Natural killer cell (primary cell): ENCODE measurements around the gene AHDC1. TPM values are rescaled to one million over a fixed set of nuclear protein-coding genes. Genes with fewer than 3 reads are reported as not detected.

ENCODE experiments used
- ATAC-seq, 3 donors: fragments of 150-1000 bp in 2 of 3; fragments of 200-7000 bp in 1 of 3; cut with Tn5 transposase; 1 replicate in 1 of 3; 2 replicates in 2 of 3; pipeline ENCODE4 v1.10.0; 2021; ENCODE audit warnings: mild to moderate bottlenecking in 2 of 3, moderate library complexity in 2 of 3
- DNase-seq, 2 donors: peaks; one replicate each; pipeline versions ENCODE4 v3.0.0 to v3.0.0-alpha.2; 2013 to 2021; ENCODE audit warnings: mixed read lengths in 1 of 2
- H3K27ac ChIP-seq: one replicate; pipeline ENCODE4 v1.5.1; 2013; ENCODE audit warnings: mild to moderate bottlenecking, low read length
- H3K27me3 ChIP-seq: one replicate; pipeline ENCODE4 v1.6.1; 2013; ENCODE audit warnings: low read length; ENCODE audit not compliant: control insufficient read depth, insufficient read depth
- H3K36me3 ChIP-seq: one replicate; pipeline ENCODE4 v1.6.1; 2013; ENCODE audit warnings: low read length; ENCODE audit not compliant: control insufficient read depth, insufficient read depth
- H3K4me1 ChIP-seq: one replicate; pipeline ENCODE4 v1.6.1; 2013; ENCODE audit warnings: low read length; ENCODE audit not compliant: control insufficient read depth, insufficient read depth
- H3K4me3 ChIP-seq: one replicate; pipeline ENCODE4 v1.5.1; 2013; ENCODE audit warnings: low read length
- H3K9me3 ChIP-seq: one replicate; pipeline ENCODE4 v1.6.1; 2013; ENCODE audit warnings: low read length; ENCODE audit not compliant: control insufficient read depth, insufficient read depth
- H3K27ac Mint-ChIP-seq, 2 donors: one replicate each; pipeline ENCODE4 v1.8.0; 2022; ENCODE audit warnings: mild to moderate bottlenecking in 2 of 2, mixed read lengths in 2 of 2, moderate library complexity in 1 of 2
- H3K27me3 Mint-ChIP-seq, 2 donors: one replicate each; pipeline ENCODE4 v1.8.0; 2022; ENCODE audit warnings: low read depth in 2 of 2, mixed read lengths in 2 of 2
- H3K36me3 Mint-ChIP-seq: one replicate; pipeline ENCODE4 v1.8.0; 2022; ENCODE audit warnings: mixed read lengths
- H3K4me1 Mint-ChIP-seq, 2 donors: one replicate each; pipeline ENCODE4 v1.8.0; 2022; ENCODE audit warnings: mixed read lengths in 2 of 2
- H3K4me3 Mint-ChIP-seq: one replicate; pipeline ENCODE4 v1.8.0; 2022; ENCODE audit warnings: mild to moderate bottlenecking, moderate library complexity, mixed read lengths
- H3K9me3 Mint-ChIP-seq, 2 donors: one replicate each; pipeline ENCODE4 v1.8.0; 2022; ENCODE audit warnings: mixed read lengths in 2 of 2
- CTCF ChIP-seq: fragments of 200-600 bp; IDR thresholded peaks from one replicate; pipeline ENCODE4 v1.8.0; 2022; ENCODE audit warnings: antibody characterized with exemption
- WGBS: methylation state at CpG from one replicate; pipeline ENCODE4 v1.1.7; 2013; ENCODE audit warnings: missing lambda C conversion rate; ENCODE audit not compliant: insufficient coverage; 5-methylcytosine and 5-hydroxymethylcytosine counted together
- intact Hi-C: fragments of 100-400 bp; cut with micrococcal nuclease; formaldehyde crosslinking; loops from one replicate; pipeline ENCODE4 v1.14.2; 2022
- total RNA-seq, 4 donors: library from RNA; stranded (reverse); fragments of 120-200 nt in 1 of 4; gene quantifications; one replicate each; pipeline versions ENCODE4 v1.2.3 to v1.2.4, GENCODE V29; 2013 to 2022

The AHDC1 gene
- total RNA-seq, 3 donors from 2014 or later (not counting 1 experiment from before 2014, with no cell fraction given), result 39.6 to 67.0 (median 47.0) TPM

DNA sequence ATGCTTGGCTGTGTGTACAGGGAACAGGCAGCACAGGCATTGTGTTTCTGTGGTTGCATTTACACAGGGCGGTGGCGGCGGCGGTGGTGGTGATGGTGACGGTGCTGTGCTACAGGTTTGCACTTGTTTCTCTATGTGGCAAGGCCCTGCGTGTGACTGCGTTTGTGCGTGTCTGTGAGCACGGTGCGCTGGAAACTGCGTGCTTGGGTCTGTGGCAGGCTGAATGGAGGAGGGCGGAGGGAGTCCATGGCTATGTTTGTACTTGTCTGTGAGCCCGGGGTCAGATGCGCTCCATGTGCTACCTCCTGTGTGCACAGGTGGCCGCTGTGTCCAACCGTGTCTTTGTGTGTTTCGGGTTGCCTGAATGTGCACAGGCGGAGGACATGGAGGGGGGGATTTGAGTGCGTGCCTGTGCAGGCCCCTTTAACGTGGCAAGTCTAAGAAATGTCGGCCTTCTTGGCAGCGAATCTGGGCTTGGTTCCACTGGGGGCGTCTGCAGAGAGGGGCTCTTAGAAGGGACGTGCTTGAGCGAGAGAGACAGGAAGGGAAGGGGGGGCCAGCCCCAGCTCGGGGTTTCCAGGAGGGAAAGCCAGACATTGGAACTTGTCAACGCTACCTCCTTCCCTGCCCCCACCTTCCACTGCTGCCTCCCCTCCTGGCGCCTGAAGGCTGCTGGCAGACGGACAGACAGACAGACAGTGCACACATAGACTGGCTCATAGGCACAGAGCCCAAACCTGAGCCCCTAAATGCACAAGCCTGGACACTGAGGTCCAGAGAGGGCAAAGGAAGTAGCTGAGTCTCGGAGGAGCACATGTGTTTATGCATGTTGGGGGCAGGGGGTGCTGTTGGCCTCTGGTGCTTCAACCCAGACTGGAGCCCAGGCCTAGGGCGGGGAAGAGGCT lies 81.3 kb downstream of the AHDC1 start:
- no peaks in the 10 kb centered on the region for H3K36me3 ChIP-seq
- H3K36me3 Mint-ChIP-seq, result no peaks in the 10 kb centered on the region
- TF ChIP-seq CTCF, result no peak
- H3K27ac Mint-ChIP-seq, result peak overlapping the region in 1 of 2 donors; percentile 65
- DNase-seq (peak; percentile 34 to 83), ATAC-seq (peak; percentile 6 to 61 (median 44))
- H3K4me1 Mint-ChIP-seq, result peaks cover 30 to 38% of the 10 kb centered on the region in 2 donors
- H3K27ac ChIP-seq, result no peak overlapping the region
- intact Hi-C loops, result no loop called here
- H3K27me3 ChIP-seq, result no peaks in the 10 kb centered on the region
- H3K9me3 ChIP-seq, result no peaks in the 10 kb centered on the region
- peaks cover 8 to 12% of the 10 kb centered on the region in 2 donors for H3K27me3 Mint-ChIP-seq
- H3K9me3 Mint-ChIP-seq, result no peaks in the 10 kb centered on the region
- peaks cover 52% of the 10 kb centered on the region for H3K4me1 ChIP-seq
- WGBS, result 57% methylated on average over 31 of the region's 31 CpGs
- peak overlapping the region; percentile 58 for H3K4me3 Mint-ChIP-seq
- H3K4me3 ChIP-seq, result no peak overlapping the region

DNA sequence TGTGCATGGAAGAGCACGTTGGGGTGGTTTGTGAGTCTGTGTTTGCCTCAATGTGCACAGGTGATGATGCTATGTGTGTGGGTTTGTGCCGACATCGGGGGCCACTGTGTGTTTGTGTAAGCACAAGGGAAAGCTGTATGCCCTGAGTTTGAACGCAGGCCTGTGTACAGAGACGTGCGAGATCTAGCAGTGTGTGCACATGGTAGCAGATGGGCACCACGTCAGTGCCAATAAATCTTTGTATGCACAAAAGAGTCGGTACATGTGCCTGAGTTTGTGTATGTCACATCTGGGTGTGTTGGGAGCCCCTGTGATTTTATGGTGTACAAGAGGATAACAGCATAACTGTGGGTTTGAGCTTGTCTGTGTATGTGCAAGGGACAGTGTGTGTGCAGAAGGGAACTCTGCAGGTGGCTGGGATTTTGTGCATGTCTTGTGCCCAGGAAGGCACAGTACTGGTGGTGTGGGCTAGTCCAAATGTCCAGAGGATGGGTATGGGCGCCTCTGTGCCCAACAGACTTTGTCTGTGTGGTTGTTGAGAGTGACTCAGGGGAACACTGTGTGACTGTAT lies 82.0 kb downstream of the AHDC1 start:
- TF ChIP-seq CTCF, result no peak
- peak in 2 of 3 donors; percentile 6 to 9 for ATAC-seq
- Mint-ChIP-seq H3K4me1 (peaks cover 30 to 38% of the 10 kb centered on the region in 2 donors), H3K27ac (peak overlapping the region in 1 of 2 donors; percentile 65), H3K9me3 (no peaks in the 10 kb centered on the region), H3K36me3 (no peaks in the 10 kb centered on the region), H3K4me3 (peak overlapping the region; percentile 58), H3K27me3 (peaks cover 8 to 12% of the 10 kb centered on the region in 2 donors)
- 58% methylated on average over 9 of the region's 9 CpGs for WGBS
- Histone ChIP-seq H3K4me3 (no peak overlapping the region), H3K9me3 (no peaks in the 10 kb centered on the region), H3K4me1 (peaks cover 44% of the 10 kb centered on the region), H3K27me3 (no peaks in the 10 kb centered on the region), H3K36me3 (no peaks in the 10 kb centered on the region), H3K27ac (no peak overlapping the region)
- intact Hi-C loops, result no loop called here
- DNase-seq, result peak in 1 of 2 donors; percentile 51

DNA sequence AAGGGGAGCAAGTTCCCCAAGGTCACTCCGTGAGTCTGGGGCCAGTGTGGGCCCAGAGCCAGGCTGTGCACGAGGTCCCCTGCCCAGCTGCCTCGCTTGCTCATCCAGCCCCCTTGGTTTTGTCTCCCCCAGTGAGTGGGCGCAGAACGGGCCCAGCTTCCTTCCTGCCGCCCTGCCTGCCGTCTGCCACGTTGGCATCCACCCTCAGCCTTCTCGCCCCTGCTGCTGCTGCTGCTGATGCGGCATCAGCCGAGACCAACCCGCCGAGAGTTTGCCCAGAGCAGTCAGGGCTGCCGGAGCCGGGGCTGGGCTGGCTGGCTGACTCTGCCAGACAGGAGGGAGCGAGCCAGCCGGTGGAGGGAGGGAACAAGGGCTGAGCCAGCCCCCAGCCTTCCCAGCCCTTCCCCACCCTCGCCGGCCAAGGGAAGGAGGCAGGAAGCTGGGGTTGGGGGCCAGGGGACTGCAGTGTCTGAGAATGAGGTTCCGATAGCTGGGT lies 82.6 kb downstream of the AHDC1 start:
- Histone ChIP-seq H3K4me3 (no peak overlapping the region), H3K36me3 (no peaks in the 10 kb centered on the region), H3K4me1 (peaks cover 39% of the 10 kb centered on the region), H3K27me3 (no peaks in the 10 kb centered on the region), H3K27ac (peak overlapping the region; percentile 2), H3K9me3 (no peaks in the 10 kb centered on the region)
- intact Hi-C loops, result no loop called here
- WGBS, result 9% methylated on average over 18 of the region's 20 CpGs
- Mint-ChIP-seq H3K27me3 (peaks cover 3 to 10% of the 10 kb centered on the region in 2 donors), H3K27ac (peak overlapping the region in 1 of 2 donors; percentile 65), H3K4me3 (peak overlapping the region; percentile 58), H3K9me3 (no peaks in the 10 kb centered on the region), H3K4me1 (peaks cover 24 to 32% of the 10 kb centered on the region in 2 donors), H3K36me3 (no peaks in the 10 kb centered on the region)
- no peak for TF ChIP-seq CTCF
- ATAC-seq (peak; percentile 62 to 78 (median 67)), DNase-seq (peak in 1 of 2 donors; percentile 75)
